NCI-H69 (cell line): ENCODE measurements around the gene LRSAM1.
"Not testable (repeated sequence)": the region's sequence is repeated elsewhere in the genome, so short reads cannot be mapped to it uniquely, and the experiment has no call there.

ENCODE experiments used
- DNase-seq: peaks from one replicate; lab custom pipeline; 2025; lab: John Stamatoyannopoulos, UW

The LRSAM1 gene

GRCh38 chr9:127457191-127457878 lies 6.0 kb downstream of the LRSAM1 start:
- peak; percentile 65 for DNase-seq

- DNase-seq, result no peak
Observed at GRCh38 chr9:127458921-127459320, 7.6 kb downstream of the LRSAM1 start.

GRCh38 chr9:127463382-127463781 lies 12.1 kb downstream of the LRSAM1 start:
- no peak for DNase-seq

GRCh38 chr9:127463911-127464310 lies 12.6 kb downstream of the LRSAM1 start:
- DNase-seq, result no peak

- DNase-seq, result not testable (repeated sequence)
Observed at GRCh38 chr9:127466407-127466917, 15.2 kb downstream of the LRSAM1 start.

GRCh38 chr9:127467621-127468020 lies 16.3 kb downstream of the LRSAM1 start:
- DNase-seq, result no peak

- no peak for DNase-seq
Observed at GRCh38 chr9:127470662-127471061, 19.4 kb downstream of the LRSAM1 start.

GRCh38 chr9:127473501-127473900 lies 22.2 kb downstream of the LRSAM1 start:
- no peak for DNase-seq

- DNase-seq, result no peak
Observed at GRCh38 chr9:127473932-127474331, 22.6 kb downstream of the LRSAM1 start.

- no peak for DNase-seq
Observed at GRCh38 chr9:127474592-127474991, 23.3 kb downstream of the LRSAM1 start.

GRCh38 chr9:127479507-127480081 lies 28.3 kb downstream of the LRSAM1 start:
- DNase-seq, result no peak

- DNase-seq, result no peak
Observed at GRCh38 chr9:127482662-127483061, 31.4 kb downstream of the LRSAM1 start.

- no peak for DNase-seq
Observed at GRCh38 chr9:127485995-127486394, 34.7 kb downstream of the LRSAM1 start.

GRCh38 chr9:127488946-127489345 lies 37.6 kb downstream of the LRSAM1 start:
- no peak for DNase-seq

GRCh38 chr9:127489471-127490115 lies 38.3 kb downstream of the LRSAM1 start:
- peak; percentile 12 for DNase-seq

- no peak for DNase-seq
Observed at GRCh38 chr9:127490535-127491230, 39.4 kb downstream of the LRSAM1 start.

GRCh38 chr9:127491516-127491915 lies 40.2 kb downstream of the LRSAM1 start:
- DNase-seq, result no peak

GRCh38 chr9:127492616-127493015 lies 41.3 kb downstream of the LRSAM1 start:
- no peak for DNase-seq

- peak; percentile 32 for DNase-seq
Observed at GRCh38 chr9:127493592-127494303, 42.4 kb downstream of the LRSAM1 start.

- no peak for DNase-seq
Observed at GRCh38 chr9:127494304-127494702, 43.0 kb downstream of the LRSAM1 start.

GRCh38 chr9:127495884-127496555 lies 44.7 kb downstream of the LRSAM1 start:
- peak; percentile 53 for DNase-seq
